Left lung (tissue), 10 donors: ENCODE measurements around the gene SH3GL1. TPM values are rescaled to one million over a fixed set of nuclear protein-coding genes. Genes with fewer than 3 reads are reported as not detected.

ENCODE experiments used
- ATAC-seq: fragments of 200-7000 bp; cut with Tn5 transposase; one replicate; pipeline ENCODE4 v1.9.1; 2020; ENCODE audit warnings: moderate library complexity
- DNase-seq, 4 donors: peaks; one replicate each; pipeline ENCODE4 v3.0.0-alpha.2; 2013 to 2020
- H3K27ac ChIP-seq, 2 donors: fragments of 200-600 bp; sonication (generic) in 1 of 2; one replicate each; pipeline versions ENCODE4 v1.5.0 to v1.8.0; 2020 to 2021
- H3K27me3 ChIP-seq, 2 donors: fragments of 200-600 bp; sonication (generic) in 1 of 2; one replicate each; pipeline versions ENCODE4 v1.5.0 to v1.8.0; 2020 to 2021
- H3K36me3 ChIP-seq, 2 donors: fragments of 200-600 bp; sonication (generic) in 1 of 2; one replicate each; pipeline versions ENCODE4 v1.5.0 to v1.8.0; 2020 to 2021
- H3K4me1 ChIP-seq, 2 donors: fragments of 200-600 bp; one replicate each; pipeline ENCODE4 v1.8.0; 2021
- H3K4me3 ChIP-seq, 2 donors: fragments of 200-600 bp; sonication (generic) in 1 of 2; one replicate each; pipeline versions ENCODE4 v1.5.0 to v1.8.0; 2020 to 2021; ENCODE audit warnings: mild to moderate bottlenecking in 1 of 2
- H3K9me3 ChIP-seq, 2 donors: fragments of 200-600 bp; sonication (generic) in 1 of 2; one replicate each; pipeline versions ENCODE4 v1.5.0 to v1.8.0; 2020 to 2021
- CTCF ChIP-seq, 2 donors: fragments of 200-600 bp; sonication (generic) in 1 of 2; IDR thresholded peaks; one replicate each; pipeline versions ENCODE4 v1.5.0 to v1.8.0; 2021; ENCODE audit warnings: antibody characterized with exemption in 2 of 2
- intact Hi-C, 2 donors: fragments of 100-400 bp; cut with DNase I; formaldehyde crosslinking; loops; one replicate each; pipeline versions ENCODE4 v1.11.2 to v1.14.2; 2022
- polyA plus RNA-seq, 6 donors: library from polyadenylated mRNA; unstranded; fragments of 120-200 nt; gene quantifications; one replicate each; pipeline ENCODE4 v1.2.1, GENCODE V29; 2013; ENCODE audit not compliant: insufficient read length in 6 of 6
- total RNA-seq, 2 donors: library from RNA; stranded (reverse); fragmentation: NEBNext Ultra II Directional; extraction: Animal tissue kit (Norgen Biotek cat#: 25700); gene quantifications; one replicate each; pipeline ENCODE4 v1.2.1, GENCODE V29; 2021
- donor health status: DM: no; HTN: yes; CAD: no.
- donor health status: DM: no; HTN: no; CAD: no.

SH3GL1 gene
- total and polyA plus RNA-seq, 8 donors = 64.6 to 119 (median 84.4) TPM

GRCh38 chr19:4441994-4442818 lies 41.9 kb upstream of the SH3GL1 start:
- intact Hi-C loops = no loop called here
- no peak overlapping the region for H3K4me3 ChIP-seq
- H3K9me3 ChIP-seq = no peaks in the 10 kb centered on the region
- H3K27ac ChIP-seq = no peak overlapping the region
- TF ChIP-seq CTCF (IDR thresholded peaks at IDR 0.05) = no peak
- H3K27me3 ChIP-seq = no peaks in the 10 kb centered on the region
- DNase-seq (no peak), ATAC-seq (no peak)
- H3K36me3 ChIP-seq = peaks cover 0 to 50% of the 10 kb centered on the region in 2 donors
- no peaks in the 10 kb centered on the region for H3K4me1 ChIP-seq

GRCh38 chr19:4439243-4439642 lies 38.9 kb upstream of the SH3GL1 start:
- no peak for ATAC-seq
- intact Hi-C loops = no loop called here
- no peak for DNase-seq
- Histone ChIP-seq H3K4me3 (no peak overlapping the region), H3K9me3 (no peaks in the 10 kb centered on the region), H3K27me3 (no peaks in the 10 kb centered on the region), H3K27ac (no peak overlapping the region), H3K36me3 (peaks cover 0 to 38% of the 10 kb centered on the region in 2 donors), H3K4me1 (no peaks in the 10 kb centered on the region)
- TF ChIP-seq CTCF (IDR thresholded peaks at IDR 0.05) = no peak

- no peak for TF ChIP-seq CTCF (IDR thresholded peaks at IDR 0.05)
- ATAC-seq (no peak), DNase-seq (no peak)
- Histone ChIP-seq H3K9me3 (no peaks in the 10 kb centered on the region), H3K4me3 (no peak overlapping the region), H3K36me3 (peaks cover 0 to 49% of the 10 kb centered on the region in 2 donors), H3K27ac (no peak overlapping the region), H3K27me3 (no peaks in the 10 kb centered on the region), H3K4me1 (peaks cover 0 to 5% of the 10 kb centered on the region in 2 donors)
- intact Hi-C loops = no loop called here
These were observed 36.8 kb upstream of the SH3GL1 start for GRCh38 chr19:4437103-4437502.

- ATAC-seq (no peak), DNase-seq (no peak)
- peaks cover 0 to 14% of the 10 kb centered on the region in 2 donors for H3K4me1 ChIP-seq
- no peak for TF ChIP-seq CTCF (IDR thresholded peaks at IDR 0.05)
- H3K27ac ChIP-seq = no peak overlapping the region
- H3K36me3 ChIP-seq = peaks cover 0 to 57% of the 10 kb centered on the region in 2 donors
- no peaks in the 10 kb centered on the region for H3K27me3 ChIP-seq
- H3K4me3 ChIP-seq = no peak overlapping the region
- intact Hi-C loops = no loop called here
- no peaks in the 10 kb centered on the region for H3K9me3 ChIP-seq
These were observed 35.9 kb upstream of the SH3GL1 start for GRCh38 chr19:4436231-4436630.

GRCh38 chr19:4434391-4434790 lies 34.0 kb upstream of the SH3GL1 start:
- peaks cover 0 to 62% of the 10 kb centered on the region in 2 donors for H3K36me3 ChIP-seq
- no peaks in the 10 kb centered on the region for H3K27me3 ChIP-seq
- peaks cover 0 to 28% of the 10 kb centered on the region in 2 donors for H3K4me1 ChIP-seq
- no peaks in the 10 kb centered on the region for H3K9me3 ChIP-seq
- DNase-seq = no peak
- H3K27ac ChIP-seq = no peak overlapping the region
- H3K4me3 ChIP-seq = no peak overlapping the region
- intact Hi-C loops = no loop called here
- no peak for ATAC-seq
- no peak for TF ChIP-seq CTCF (IDR thresholded peaks at IDR 0.05)
